ENCODE results near the gene NNMT.

The NNMT gene

GRCh38 chr11:114298710-114299109, 2.5 kb downstream of the NNMT start:
- no peaks in the 10 kb centered on the region for H3K9me2 ChIP-seq (ENCODE audit: low read depth, low read length)
- H3K4me2 ChIP-seq (ENCODE audit: low read length) = no peak overlapping the region
- H3K27ac ChIP-seq (ENCODE audit: low read depth, low read length, poor library complexity, severe bottlenecking) = no peak overlapping the region
- H3K4me1 ChIP-seq (ENCODE audit: insufficient read depth, low read length, severe bottlenecking) = no peaks in the 10 kb centered on the region
- no peak overlapping the region for H3K9ac ChIP-seq (ENCODE audit: low read length)
- H3F3A ChIP-seq (ENCODE audit: insufficient read depth, low read length) = no peaks in the 10 kb centered on the region
- no peak for TF ChIP-seq EZH2 (IDR thresholded peaks at IDR 0.05; ENCODE audit: borderline replicate concordance, low read length)
- TF ChIP-seq CTCF (IDR thresholded peaks at IDR 0.05; ENCODE audit: low read length) = no peak
- H2AFZ ChIP-seq (ENCODE audit: low read length) = no peak overlapping the region
- no peak overlapping the region for H3K4me3 ChIP-seq (ENCODE audit: low read depth, low read length, poor library complexity, severe bottlenecking)
- H3K9me3 ChIP-seq (ENCODE audit: low read length) = no peaks in the 10 kb centered on the region
- H3K36me3 ChIP-seq (ENCODE audit: insufficient read depth, low read length) = no peaks in the 10 kb centered on the region
- no peaks in the 10 kb centered on the region for H3K27me3 ChIP-seq (ENCODE audit: insufficient read depth, low read length)
- H3K79me2 ChIP-seq (ENCODE audit: insufficient read depth, low read length) = no peaks in the 10 kb centered on the region
- no peaks in the 10 kb centered on the region for H4K20me1 ChIP-seq (ENCODE audit: insufficient read depth, low read length)

DNA sequence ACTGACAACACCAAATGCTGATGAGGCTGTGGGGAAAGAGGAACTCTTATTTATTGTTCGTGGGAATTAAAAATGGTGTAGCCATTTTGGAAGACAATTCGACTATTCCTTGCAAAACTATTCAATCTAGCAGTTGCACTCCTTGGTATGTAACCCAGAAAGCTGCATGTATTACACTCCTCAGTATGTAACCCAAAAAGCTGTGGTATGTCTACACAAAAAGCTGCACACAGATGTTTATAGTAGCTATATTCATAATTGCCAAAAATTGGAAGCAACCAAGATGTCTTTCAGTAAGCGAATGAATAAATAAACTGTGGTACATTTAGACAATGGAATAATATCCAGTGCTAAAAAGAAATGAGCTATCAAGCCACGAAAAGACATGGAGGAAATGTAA, 4.9 kb downstream of the NNMT start:
- no peak overlapping the region for H3K4me3 ChIP-seq (ENCODE audit: low read depth, low read length, poor library complexity, severe bottlenecking)
- no peak overlapping the region for H3K4me2 ChIP-seq (ENCODE audit: low read length)
- no peaks in the 10 kb centered on the region for H3F3A ChIP-seq (ENCODE audit: insufficient read depth, low read length)

GRCh38 chr11:114301927-114302326, 5.7 kb downstream of the NNMT start:
- Histone ChIP-seq H3K36me3 (ENCODE audit: insufficient read depth, low read length) (no peaks in the 10 kb centered on the region), H2AFZ (ENCODE audit: low read length) (no peak overlapping the region)
- no peak for TF ChIP-seq CTCF (IDR thresholded peaks at IDR 0.05; ENCODE audit: low read length)
- TF ChIP-seq EZH2 (IDR thresholded peaks at IDR 0.05; ENCODE audit: borderline replicate concordance, low read length) = no peak

More for the DNA sequence above, 4.9 kb downstream of the NNMT start:
- no peak overlapping the region for H3K9ac ChIP-seq (ENCODE audit: low read length)
- no peaks in the 10 kb centered on the region for H3K36me3 ChIP-seq (ENCODE audit: insufficient read depth, low read length)
- TF ChIP-seq EZH2 (IDR thresholded peaks at IDR 0.05; ENCODE audit: borderline replicate concordance, low read length) (no peak), CTCF (IDR thresholded peaks at IDR 0.05; ENCODE audit: low read length) (no peak)
- H3K9me3 ChIP-seq (ENCODE audit: low read length) = no peaks in the 10 kb centered on the region
- H3K79me2 ChIP-seq (ENCODE audit: insufficient read depth, low read length) = no peaks in the 10 kb centered on the region
- H3K27ac ChIP-seq (ENCODE audit: low read depth, low read length, poor library complexity, severe bottlenecking) = no peak overlapping the region
- H4K20me1 ChIP-seq (ENCODE audit: insufficient read depth, low read length) = no peaks in the 10 kb centered on the region
- H3K27me3 ChIP-seq (ENCODE audit: insufficient read depth, low read length) = no peaks in the 10 kb centered on the region
- no peak overlapping the region for H2AFZ ChIP-seq (ENCODE audit: low read length)
- no peaks in the 10 kb centered on the region for H3K9me2 ChIP-seq (ENCODE audit: low read depth, low read length)
- H3K4me1 ChIP-seq (ENCODE audit: insufficient read depth, low read length, severe bottlenecking) = no peaks in the 10 kb centered on the region

More at GRCh38 chr11:114301927-114302326, 5.7 kb downstream of the NNMT start:
- no peaks in the 10 kb centered on the region for H3K4me1 ChIP-seq (ENCODE audit: insufficient read depth, low read length, severe bottlenecking)
- no peak overlapping the region for H3K4me3 ChIP-seq (ENCODE audit: low read depth, low read length, poor library complexity, severe bottlenecking)
- no peaks in the 10 kb centered on the region for H4K20me1 ChIP-seq (ENCODE audit: insufficient read depth, low read length)
- H3K9ac ChIP-seq (ENCODE audit: low read length) = no peak overlapping the region
- H3F3A ChIP-seq (ENCODE audit: insufficient read depth, low read length) = no peaks in the 10 kb centered on the region
- H3K4me2 ChIP-seq (ENCODE audit: low read length) = no peak overlapping the region
- no peaks in the 10 kb centered on the region for H3K9me3 ChIP-seq (ENCODE audit: low read length)
- H3K27me3 ChIP-seq (ENCODE audit: insufficient read depth, low read length) = no peaks in the 10 kb centered on the region
- H3K27ac ChIP-seq (ENCODE audit: low read depth, low read length, poor library complexity, severe bottlenecking) = no peak overlapping the region
- H3K9me2 ChIP-seq (ENCODE audit: low read depth, low read length) = no peaks in the 10 kb centered on the region
- H3K79me2 ChIP-seq (ENCODE audit: insufficient read depth, low read length) = no peaks in the 10 kb centered on the region
